HG03097 (cell line): ENCODE results near the gene BIN2.
"Not testable (repeated sequence)": the region's sequence is repeated elsewhere in the genome, so short reads cannot be mapped to it uniquely, and the experiment has no call there.

Source experiments
- ATAC-seq: cut with Tn5 transposase; IDR thresholded peaks from one replicate; pipeline ENCODE4 v1.9.1; 2021; ENCODE audit not compliant: unreplicated experiment, low FRiP score

BIN2 gene

GRCh38 chr12:51346581-51346980 lies 22.6 kb upstream of the BIN2 start, which contains the start of gene CELA1:
Gene CELA1, minus strand, starts transcription at chr12:51346679. Its CDS starts 41 bp downstream, at chr12:51346638.
- no peak for ATAC-seq

GRCh38 chr12:51345681-51346080 lies 21.7 kb upstream of the BIN2 start:
- ATAC-seq = no peak

- no peak for ATAC-seq
Measured at GRCh38 chr12:51343201-51343600, 19.2 kb upstream of the BIN2 start.

- ATAC-seq = no peak
Measured at GRCh38 chr12:51342416-51342815, 18.4 kb upstream of the BIN2 start.

- ATAC-seq = no peak
Measured at GRCh38 chr12:51341251-51342007, 17.5 kb upstream of the BIN2 start.

GRCh38 chr12:51339750-51340149 lies 15.8 kb upstream of the BIN2 start:
- no peak for ATAC-seq

GRCh38 chr12:51337336-51337735 lies 13.4 kb upstream of the BIN2 start:
- not testable (repeated sequence) for ATAC-seq

- no peak for ATAC-seq
Measured at GRCh38 chr12:51335931-51336330, 12.0 kb upstream of the BIN2 start.

GRCh38 chr12:51334764-51335163 lies 10.8 kb upstream of the BIN2 start:
- ATAC-seq = no peak

- ATAC-seq = no peak
Measured at GRCh38 chr12:51333536-51333935, 9.6 kb upstream of the BIN2 start.

- no peak for ATAC-seq
Measured at GRCh38 chr12:51330186-51330585, 6.2 kb upstream of the BIN2 start.

GRCh38 chr12:51329742-51330141 lies 5.8 kb upstream of the BIN2 start:
- no peak for ATAC-seq

- no peak for ATAC-seq
Measured at GRCh38 chr12:51328587-51328986, 4.6 kb upstream of the BIN2 start.

GRCh38 chr12:51326698-51327439 lies 2.9 kb upstream of the BIN2 start:
- ATAC-seq = peak; percentile 36

- ATAC-seq = no peak
Measured at GRCh38 chr12:51324953-51325352, 979 bp upstream of the BIN2 start.

- ATAC-seq = no peak
Measured at GRCh38 chr12:51323317-51323960, 535 bp downstream of the BIN2 start.

GRCh38 chr12:51322452-51322851 lies 1.5 kb downstream of the BIN2 start:
- no peak for ATAC-seq

GRCh38 chr12:51321882-51322281 lies 2.1 kb downstream of the BIN2 start:
- no peak for ATAC-seq

- ATAC-seq = no peak
Measured at GRCh38 chr12:51320695-51321320, 3.2 kb downstream of the BIN2 start.

GRCh38 chr12:51320311-51320694 lies 3.7 kb downstream of the BIN2 start:
- ATAC-seq = no peak
